ENCODE results near the gene NOS1. TPM values are rescaled to one million over a fixed set of nuclear protein-coding genes. Genes with fewer than 3 reads are reported as not detected.

Gene NOS1
- total and polyA plus RNA-seq, 11 donors: 0.01 to 0.40 (median 0.10) TPM; not detected in 1

DNA sequence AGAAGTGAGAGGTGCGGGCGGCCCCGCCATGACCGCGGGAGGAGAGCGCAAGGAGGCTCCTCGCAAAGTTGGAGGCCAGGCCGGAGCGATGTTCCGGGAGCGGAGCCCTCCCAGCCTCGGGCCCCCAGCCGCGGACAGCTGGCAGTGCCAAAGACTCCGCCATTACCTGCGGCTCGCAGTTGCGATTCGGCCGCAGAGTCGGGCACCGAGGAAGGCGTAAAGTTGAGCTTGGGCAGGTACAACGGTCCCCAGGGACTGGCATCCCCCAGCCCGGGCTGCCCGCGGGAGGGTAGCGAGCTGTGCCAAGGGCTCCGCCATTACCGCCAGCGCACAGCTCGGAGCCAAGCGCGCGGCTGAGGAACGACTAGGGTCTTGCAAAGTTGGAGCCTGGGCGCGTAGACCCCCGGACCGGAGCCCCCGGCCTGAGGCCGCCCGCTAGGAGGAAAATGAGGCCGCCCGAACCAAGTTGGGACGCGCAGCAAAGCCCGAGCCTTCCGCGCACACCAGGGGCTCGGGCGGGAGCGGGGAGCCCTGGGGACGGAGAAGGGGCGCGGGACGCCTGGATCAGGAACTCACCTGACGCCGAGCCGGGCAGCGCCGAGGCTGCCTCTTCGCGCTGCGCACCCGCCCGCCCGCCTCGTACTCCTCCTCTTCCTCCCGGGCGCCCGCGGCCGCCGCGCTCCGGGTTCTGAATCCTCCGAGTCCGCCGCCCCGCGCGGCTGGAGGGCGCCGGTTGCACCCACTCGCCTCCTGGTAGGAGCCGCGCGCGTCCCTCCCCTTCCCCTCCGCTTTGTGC, 677 bp downstream of the NOS1 start:
- peak overlapping the region; percentile 4 to 38 (median 30) for H3K4me3 ChIP-seq

DNA sequence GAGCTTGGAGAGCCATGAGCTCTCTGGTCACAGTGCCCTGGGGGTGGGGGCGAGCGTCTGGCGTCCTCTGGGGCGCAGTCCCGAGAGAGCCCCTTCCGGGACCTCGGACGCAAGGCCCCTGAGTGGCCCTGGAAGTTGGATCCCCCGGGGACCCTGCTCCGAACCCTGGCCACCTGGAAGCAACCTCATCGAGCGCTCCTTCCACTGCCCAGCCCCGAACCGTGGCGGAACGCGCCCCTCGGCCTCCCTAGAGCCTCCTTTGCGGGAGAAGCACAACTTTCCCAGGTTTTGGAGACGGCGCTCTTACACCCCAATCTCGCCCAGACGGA, 1.2 kb downstream of the NOS1 start:
- WGBS, 4 donors: 0 to 1% (median 0%) methylated on average over 4 to 23 of the region's 23 CpGs
- TF ChIP-seq, protein P1, sequence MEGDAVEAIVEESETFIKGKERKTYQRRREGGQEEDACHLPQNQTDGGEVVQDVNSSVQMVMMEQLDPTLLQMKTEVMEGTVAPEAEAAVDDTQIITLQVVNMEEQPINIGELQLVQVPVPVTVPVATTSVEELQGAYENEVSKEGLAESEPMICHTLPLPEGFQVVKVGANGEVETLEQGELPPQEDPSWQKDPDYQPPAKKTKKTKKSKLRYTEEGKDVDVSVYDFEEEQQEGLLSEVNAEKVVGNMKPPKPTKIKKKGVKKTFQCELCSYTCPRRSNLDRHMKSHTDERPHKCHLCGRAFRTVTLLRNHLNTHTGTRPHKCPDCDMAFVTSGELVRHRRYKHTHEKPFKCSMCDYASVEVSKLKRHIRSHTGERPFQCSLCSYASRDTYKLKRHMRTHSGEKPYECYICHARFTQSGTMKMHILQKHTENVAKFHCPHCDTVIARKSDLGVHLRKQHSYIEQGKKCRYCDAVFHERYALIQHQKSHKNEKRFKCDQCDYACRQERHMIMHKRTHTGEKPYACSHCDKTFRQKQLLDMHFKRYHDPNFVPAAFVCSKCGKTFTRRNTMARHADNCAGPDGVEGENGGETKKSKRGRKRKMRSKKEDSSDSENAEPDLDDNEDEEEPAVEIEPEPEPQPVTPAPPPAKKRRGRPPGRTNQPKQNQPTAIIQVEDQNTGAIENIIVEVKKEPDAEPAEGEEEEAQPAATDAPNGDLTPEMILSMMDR (IDR thresholded peaks at IDR 0.05): no peak
- no peak for TF ChIP-seq POLR2A (IDR thresholded peaks at IDR 0.05)
- no peak for ATAC-seq
- Histone ChIP-seq H3K4me3 (peak overlapping the region in 6 of 12 donors; percentile 14 to 38 (median 33)), H3K4me1 (peaks cover 0 to 9% (median 0%) of the 10 kb centered on the region in 12 donors), H3K36me3 (no peaks in the 10 kb centered on the region), H3K27me3 (peaks cover 27 to 88% (median 56%) of the 10 kb centered on the region in 9 donors), H3K9me3 (no peaks in the 10 kb centered on the region), H3K27ac (no peak overlapping the region)
- no peak for DNase-seq
- intact Hi-C loops (cut with DNase I): loop anchor here in 5 of 10 donors (10.0 kb wide), 2 partner anchors 125 to 315 kb away; no protein-coding TSS in a partner anchor

More for the DNA sequence above, 677 bp downstream of the NOS1 start:
- TF ChIP-seq POLR2A (IDR thresholded peaks at IDR 0.05): no peak
- TF ChIP-seq, protein P1 (IDR thresholded peaks at IDR 0.05): no peak
- no peaks in the 10 kb centered on the region for H3K36me3 ChIP-seq
- H3K27me3 ChIP-seq: peaks cover 31 to 90% (median 56%) of the 10 kb centered on the region in 9 donors
- peaks cover 0 to 9% (median 0%) of the 10 kb centered on the region in 12 donors for H3K4me1 ChIP-seq
- ATAC-seq (no peak), DNase-seq (no peak)
- H3K9me3 ChIP-seq: no peaks in the 10 kb centered on the region
- no peak overlapping the region for H3K27ac ChIP-seq
- intact Hi-C loops (cut with DNase I): loop anchor here in 5 of 10 donors (10.0 kb wide), 2 partner anchors 126 to 314 kb away; no protein-coding TSS in a partner anchor
- 1 to 2% (median 1%) methylated on average over 15 to 91 of the region's 91 CpGs for WGBS, 4 donors

DNA sequence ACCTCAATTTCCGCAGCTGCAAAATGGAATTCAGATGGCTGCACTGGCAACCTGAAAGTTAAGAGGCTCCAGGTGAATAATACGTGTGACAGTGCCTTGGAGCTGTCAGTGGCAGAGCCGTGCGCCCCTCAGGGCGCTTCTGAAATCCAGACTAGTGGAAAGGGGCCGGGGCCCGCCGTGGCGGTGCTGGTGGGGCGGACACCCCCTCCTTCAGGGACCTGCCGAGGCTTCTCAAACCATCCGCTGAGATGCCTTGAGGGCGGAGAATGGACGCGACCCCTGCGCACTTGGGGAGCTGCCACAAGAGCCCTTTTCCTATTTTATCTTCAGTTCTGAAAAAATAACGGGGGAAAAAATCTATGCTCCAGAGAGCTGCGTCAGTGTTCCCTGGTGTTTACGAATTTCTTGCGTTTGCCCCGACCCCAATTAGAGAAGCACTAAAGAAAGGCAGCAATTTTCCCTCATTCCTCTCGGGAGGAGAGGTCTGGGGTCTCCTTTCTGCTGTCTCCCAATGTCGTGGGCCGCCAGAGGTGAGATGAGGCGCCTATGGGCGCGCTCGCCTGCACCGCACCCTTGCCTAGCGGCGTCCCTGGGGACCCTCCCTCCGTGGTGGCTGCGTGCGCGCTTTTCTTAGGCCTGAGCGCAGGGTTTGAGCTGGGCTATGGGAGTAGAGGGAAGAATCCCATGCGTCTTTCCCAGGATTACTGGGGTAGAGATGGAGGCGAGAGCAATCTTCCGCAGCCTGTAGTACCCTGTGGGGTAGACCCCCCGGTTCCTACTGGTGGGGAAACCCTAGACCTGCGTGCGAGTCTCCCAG, 2.2 kb downstream of the NOS1 start:
- ATAC-seq (no peak), DNase-seq (no peak)
- intact Hi-C loops (cut with DNase I): no loop called here
- Histone ChIP-seq H3K27ac (no peak overlapping the region), H3K36me3 (no peaks in the 10 kb centered on the region), H3K27me3 (peaks cover 27 to 79% (median 53%) of the 10 kb centered on the region in 9 donors), H3K4me1 (peaks cover 0 to 9% (median 0%) of the 10 kb centered on the region in 12 donors), H3K4me3 (no peak overlapping the region), H3K9me3 (no peaks in the 10 kb centered on the region)
- WGBS, 4 donors: 10 to 15% (median 11%) methylated on average over 37 to 42 of the region's 42 CpGs
- TF ChIP-seq POLR2A (IDR thresholded peaks at IDR 0.05): no peak
- TF ChIP-seq, protein P1 (IDR thresholded peaks at IDR 0.05): no peak

DNA sequence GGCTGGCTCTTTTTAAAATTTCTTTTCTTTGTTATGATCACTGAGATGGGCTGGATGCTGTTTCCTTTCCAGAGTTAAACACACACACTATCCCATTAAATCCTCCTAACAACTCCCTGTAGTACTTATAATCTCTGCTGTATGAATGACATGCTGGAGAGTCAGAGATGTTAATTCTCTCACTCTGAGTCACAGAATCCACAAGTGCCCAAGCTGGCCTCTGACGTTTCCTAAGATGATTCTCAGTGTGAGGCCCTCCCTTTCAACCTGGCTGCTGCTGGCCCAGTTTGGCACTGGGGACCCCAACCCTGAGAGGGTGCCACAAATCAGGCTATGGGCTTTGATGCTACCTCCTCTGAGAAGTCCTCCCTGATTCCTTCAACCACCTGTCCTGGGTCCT, 5.4 kb downstream of the NOS1 start:
- no peak for ATAC-seq
- H3K27me3 ChIP-seq: peaks cover 19 to 50% (median 30%) of the 10 kb centered on the region in 9 donors
- no peaks in the 10 kb centered on the region for H3K36me3 ChIP-seq
- intact Hi-C loops (cut with DNase I): no loop called here
- no peak overlapping the region for H3K27ac ChIP-seq
- no peak overlapping the region for H3K4me3 ChIP-seq
- peaks cover 0 to 9% (median 0%) of the 10 kb centered on the region in 12 donors for H3K4me1 ChIP-seq
- no peaks in the 10 kb centered on the region for H3K9me3 ChIP-seq
- no peak for DNase-seq
- 8 to 16% (median 12%) methylated on average over 1 of the region's 1 CpG for WGBS, 4 donors
- TF ChIP-seq, protein P1 (IDR thresholded peaks at IDR 0.05): no peak
- no peak for TF ChIP-seq POLR2A (IDR thresholded peaks at IDR 0.05)
